ENCODE data around the gene PPP1R12C. TPM values are rescaled to one million over a fixed set of nuclear protein-coding genes. Genes with fewer than 3 reads are reported as not detected.
A peak's percentile ranks its signal among the peaks of the same experiment; 100 is the strongest.

Gene PPP1R12C
- total RNA-seq, 1 donor from 2014 or later, result 31.3 TPM

GRCh38 chr19:55146705-55147273, 29.4 kb upstream of the PPP1R12C start:
- peak; percentile 28 for DNase-seq (ENCODE audit: low spot score)

DNA sequence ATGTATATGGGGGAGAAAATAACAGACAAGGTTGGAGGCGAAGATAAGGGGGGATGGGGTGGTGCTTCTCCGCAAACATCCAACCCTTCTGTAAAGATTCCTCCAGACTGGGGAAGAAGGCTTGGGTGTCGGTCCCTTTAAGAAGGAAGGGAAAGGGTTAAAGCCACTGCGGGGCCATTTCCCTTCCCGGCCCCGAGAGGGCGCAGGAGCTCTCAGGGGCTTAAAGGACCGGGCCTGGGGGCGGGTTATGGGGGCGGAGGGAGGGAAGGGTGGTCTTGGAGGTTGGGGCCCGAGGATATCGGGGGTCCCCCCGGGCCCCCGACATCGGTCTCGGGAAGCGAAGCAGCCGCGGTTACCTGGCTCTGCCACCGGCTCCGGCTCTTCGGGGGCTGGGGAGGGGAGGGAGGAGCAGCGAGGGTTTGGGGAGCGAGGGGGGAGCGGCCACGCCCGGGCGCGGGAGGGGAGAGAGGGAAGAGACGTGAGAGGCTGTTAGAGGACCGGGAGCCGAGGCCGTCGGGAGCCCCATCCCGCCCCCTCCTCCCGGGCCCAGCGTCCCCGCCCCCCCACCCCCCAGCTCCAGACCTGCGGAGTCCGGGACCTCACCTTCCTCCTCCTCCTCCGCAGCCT, 28.8 kb upstream of the PPP1R12C start:
- no peak for DNase-seq (ENCODE audit: low spot score)

DNA sequence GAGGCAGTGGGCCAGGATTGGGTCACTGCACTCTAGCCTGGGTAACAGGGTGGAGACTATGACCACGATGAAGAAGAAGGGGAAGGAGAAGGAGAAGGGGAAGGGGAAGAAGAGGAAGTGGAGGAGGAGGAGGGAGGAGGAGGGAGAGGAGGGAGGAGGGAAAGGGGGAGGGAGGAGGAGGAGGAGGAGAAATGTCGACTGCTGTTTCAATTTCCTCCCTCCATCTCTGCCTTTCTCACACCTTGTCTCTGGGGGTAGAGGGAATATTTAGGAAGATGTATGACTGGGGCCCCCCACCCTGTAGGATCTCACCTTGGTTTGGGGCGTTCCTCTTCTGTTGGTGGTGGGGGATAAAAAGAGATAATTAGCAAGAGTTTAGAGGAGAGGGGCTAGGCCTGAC, 27.8 kb upstream of the PPP1R12C start:
- DNase-seq (ENCODE audit: low spot score), result no peak

GRCh38 chr19:55141696-55142095, 24.3 kb upstream of the PPP1R12C start:
- DNase-seq (ENCODE audit: low spot score), result no peak

DNA sequence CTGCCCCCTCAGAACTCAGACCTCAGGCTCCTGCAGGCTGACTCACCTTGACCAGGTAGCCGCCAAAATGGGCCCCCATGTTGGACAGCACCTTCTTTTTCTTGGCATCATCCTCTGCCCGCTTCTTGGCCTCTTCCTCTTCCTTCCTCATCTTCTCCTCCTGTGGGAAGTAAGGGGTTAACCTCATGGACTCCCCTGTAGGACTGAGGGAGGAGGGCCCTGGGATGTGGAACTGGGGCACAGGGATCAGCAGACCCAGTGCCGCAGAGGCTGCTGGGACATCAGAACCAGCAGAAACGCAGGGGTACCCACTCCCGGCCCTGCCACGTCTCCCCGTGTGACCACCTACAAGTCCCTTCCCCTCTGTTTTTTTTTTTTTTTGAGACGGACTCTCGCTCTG, 20.5 kb upstream of the PPP1R12C start:
- no peak for DNase-seq (ENCODE audit: low spot score)

- DNase-seq (ENCODE audit: low spot score), result no peak
These were observed 19.1 kb upstream of the PPP1R12C start for GRCh38 chr19:55136399-55137102.

DNA sequence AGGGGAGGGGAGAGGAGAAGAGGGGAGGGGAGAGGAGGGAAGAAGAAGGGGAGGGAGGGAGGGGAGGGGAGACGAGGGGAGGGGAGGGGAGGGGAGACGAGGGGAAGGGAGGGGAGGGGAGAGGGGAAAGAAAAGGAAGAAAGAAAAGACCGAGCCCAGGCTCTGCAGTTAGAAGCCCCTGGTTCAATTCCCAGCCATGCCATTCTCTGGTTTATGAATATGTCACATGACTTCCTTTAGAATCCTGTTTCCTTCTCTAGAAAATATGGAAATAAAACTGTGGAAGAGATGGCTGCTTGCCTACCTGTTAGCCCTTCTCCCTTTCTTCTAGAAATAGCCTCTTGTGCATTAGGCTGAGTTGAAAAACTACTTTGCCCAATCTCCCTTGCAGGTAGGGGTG, 17.3 kb upstream of the PPP1R12C start:
- no peak for DNase-seq (ENCODE audit: low spot score)

DNA sequence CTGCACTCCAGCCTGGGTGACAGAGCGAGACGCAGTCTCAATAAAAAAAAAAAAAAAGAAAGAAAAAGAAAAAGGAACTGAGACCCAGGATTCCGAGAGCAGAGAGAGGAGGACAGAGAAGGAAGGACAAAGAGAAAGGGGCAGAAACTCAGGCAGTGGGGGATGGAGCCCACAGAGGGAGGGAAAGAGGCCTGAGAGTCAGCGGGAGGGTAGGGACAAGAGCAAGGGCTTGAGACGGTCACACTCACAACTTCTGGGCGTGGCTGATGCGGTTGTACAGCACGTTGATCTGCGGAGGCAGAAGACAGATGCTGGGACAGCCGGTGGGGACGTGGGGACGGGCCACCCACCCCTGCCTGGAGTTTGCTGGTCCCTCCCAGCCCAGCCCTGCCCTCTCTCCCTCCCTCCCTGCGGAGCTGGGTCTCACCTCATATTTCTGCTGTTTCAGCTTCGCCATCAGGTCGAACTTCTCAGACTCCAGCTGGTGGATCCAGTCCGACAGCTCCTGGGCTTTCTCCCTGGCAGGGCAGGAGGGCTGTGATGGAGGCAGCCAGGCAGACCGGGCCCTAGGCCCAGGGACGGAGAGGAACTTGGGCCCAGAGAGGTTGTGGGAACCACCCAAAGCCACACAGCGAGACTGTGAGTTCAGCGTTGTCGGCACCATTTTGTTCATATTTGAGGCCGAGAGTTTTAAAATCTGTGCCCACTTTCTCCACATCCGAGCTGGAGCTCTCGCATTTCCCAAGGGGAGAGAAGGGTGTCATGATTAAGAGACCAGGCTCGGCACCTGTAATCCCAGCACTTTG, 16.4 kb upstream of the PPP1R12C start:
- no peak for DNase-seq (ENCODE audit: low spot score)

DNA sequence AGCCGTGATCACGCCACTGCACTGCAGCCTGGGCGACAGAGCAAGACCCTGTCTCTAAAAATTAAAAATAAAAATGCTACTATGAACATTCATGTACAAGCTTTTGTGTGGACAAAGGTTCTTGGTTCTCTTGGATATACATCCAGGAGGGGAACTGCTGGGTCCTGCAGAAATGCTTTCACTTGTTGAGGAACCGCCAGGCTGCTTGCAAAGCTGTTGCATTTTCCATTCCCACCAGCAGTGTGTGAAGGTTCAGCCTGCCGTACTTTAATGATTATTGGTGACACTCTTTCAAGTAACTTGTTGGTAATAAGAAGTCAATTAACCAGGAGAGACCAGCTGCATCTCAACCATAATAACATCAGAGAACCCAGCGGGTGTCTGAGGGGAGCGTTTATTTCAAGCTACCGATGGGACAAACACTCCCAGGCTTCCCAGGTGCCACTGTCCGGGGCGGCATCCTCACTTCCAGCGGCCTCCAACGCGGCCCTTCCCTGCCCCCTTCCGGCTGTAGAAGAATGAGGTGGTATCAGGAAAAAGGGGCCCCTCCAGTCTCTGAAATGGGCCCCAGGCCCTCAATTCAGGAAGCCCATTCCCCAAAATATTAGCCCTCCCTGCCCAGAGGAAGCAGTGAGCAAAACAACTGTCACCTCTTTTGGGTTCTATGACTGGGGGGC, 15.2 kb upstream of the PPP1R12C start:
- DNase-seq (ENCODE audit: low spot score), result no peak

DNA sequence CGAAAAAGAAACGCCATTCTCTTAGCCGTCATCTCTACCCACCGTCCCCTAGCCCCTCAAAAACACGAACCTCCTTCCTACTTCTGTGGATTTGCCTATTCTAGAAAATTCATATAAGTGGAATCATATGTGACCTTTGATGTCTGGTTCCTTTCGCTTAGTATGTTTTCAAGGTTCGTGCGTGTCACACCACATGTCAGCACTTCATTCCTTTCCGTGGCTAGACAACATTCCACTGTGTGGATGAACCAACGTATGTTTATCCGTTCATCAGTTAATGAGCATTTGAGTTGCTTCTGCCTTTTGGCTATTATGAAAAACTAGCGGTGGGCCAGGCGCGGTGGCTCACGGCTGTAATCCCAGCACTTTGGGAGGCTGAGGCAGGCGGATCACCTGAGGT, 14.0 kb upstream of the PPP1R12C start:
- no peak for DNase-seq (ENCODE audit: low spot score)

DNA sequence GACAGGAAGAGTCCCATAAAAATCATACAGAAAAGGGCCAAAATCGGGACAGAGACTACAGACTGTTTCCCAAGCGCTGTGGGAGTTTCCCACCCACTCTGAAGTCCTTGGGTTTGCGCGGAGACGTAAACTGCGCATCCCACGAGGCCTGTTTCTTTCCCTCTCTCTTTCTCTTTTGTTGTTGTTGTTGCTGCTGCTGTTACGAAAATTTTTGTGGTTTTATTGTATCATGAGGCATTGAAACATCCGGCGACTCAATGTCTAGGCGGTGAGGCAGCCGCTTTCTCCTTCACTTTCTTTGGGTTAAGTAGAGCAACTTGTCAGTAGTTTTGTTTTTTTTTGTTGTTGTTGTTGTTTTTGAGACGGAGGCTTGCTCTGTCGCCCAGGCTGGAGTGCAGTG, 1.6 kb upstream of the PPP1R12C start:
- DNase-seq (ENCODE audit: low spot score), result no peak

DNA sequence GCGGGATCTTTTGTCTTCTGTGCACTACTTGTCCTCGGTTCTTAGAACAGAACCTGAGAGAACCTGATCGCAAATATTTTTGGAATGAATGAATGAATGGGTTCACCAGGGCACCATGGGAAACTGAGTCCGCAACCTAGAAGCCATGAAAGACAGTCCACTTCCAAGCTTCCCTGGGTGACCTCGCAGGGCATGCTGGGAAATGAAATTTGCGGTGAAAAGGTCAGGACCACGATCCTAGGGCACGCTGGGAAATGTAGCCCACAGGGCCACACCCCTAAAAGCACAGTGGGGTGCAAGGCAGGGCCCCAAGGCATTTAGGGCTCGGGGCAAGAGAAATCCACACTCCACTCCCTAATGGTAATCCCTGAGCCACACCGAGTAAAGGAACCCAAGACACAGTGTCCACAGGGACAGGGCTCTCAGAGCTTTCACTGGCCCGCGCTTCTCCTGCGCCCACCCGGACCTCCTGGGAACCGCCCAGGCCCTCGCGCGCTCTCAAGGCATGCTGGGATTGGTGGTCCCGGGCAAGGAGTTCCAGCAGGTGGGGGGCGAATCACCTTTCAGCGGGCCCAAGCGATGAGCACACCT, 1.1 kb upstream of the PPP1R12C start:
- DNase-seq (ENCODE audit: low spot score), result peak; percentile 69

DNA sequence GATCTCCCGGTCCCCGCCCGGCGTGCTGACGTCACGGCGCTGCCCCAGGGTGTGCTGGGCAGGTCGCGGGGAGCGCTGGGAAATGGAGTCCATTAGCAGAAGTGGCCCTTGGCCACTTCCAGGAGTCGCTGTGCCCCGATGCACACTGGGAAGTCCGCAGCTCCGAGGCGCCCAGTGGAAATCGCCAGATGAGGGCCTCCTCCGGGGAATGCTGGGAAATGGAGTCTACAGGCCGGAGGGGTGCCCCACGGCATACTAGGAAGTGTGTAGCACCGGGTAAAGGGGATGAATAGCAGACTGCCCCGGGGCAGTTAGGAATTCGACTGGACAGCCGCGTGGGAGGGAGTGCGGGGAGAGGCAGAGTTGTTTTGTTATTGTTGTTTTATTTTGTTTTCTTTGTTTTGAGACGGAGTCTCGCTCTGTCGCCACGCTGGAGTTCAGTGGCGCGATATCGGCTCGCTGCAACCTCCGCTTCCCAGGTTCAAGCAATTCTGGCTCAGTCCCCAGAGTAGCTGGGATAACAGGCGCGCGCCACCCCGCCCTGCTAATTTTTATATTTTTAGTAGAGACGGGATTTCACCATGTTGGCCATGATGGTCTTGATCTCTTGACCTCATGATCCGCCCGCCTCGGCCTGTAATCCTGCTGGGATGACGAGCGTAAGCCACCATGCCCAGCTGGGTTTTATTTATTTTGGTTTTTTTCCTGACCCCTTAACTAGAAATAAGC, 390 bp upstream of the PPP1R12C start:
- DNase-seq (ENCODE audit: low spot score), result peak; percentile 100

GRCh38 chr19:55116232-55116858, 1.1 kb downstream of the PPP1R12C start:
- DNase-seq (ENCODE audit: low spot score), result peak; percentile 83

- no peak for DNase-seq (ENCODE audit: low spot score)
These were observed 1.9 kb downstream of the PPP1R12C start for GRCh38 chr19:55115446-55116065.

DNA sequence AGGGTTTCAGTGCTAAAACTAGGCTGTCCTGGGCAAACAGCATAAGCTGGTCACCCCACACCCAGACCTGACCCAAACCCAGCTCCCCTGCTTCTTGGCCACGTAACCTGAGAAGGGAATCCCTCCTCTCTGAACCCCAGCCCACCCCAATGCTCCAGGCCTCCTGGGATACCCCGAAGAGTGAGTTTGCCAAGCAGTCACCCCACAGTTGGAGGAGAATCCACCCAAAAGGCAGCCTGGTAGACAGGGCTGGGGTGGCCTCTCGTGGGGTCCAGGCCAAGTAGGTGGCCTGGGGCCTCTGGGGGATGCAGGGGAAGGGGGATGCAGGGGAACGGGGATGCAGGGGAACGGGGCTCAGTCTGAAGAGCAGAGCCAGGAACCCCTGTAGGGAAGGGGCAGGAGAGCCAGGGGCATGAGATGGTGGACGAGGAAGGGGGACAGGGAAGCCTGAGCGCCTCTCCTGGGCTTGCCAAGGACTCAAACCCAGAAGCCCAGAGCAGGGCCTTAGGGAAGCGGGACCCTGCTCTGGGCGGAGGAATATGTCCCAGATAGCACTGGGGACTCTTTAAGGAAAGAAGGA, 2.8 kb downstream of the PPP1R12C start:
- DNase-seq (ENCODE audit: low spot score), result no peak

- DNase-seq (ENCODE audit: low spot score), result peak; percentile 94
These were observed 3.8 kb downstream of the PPP1R12C start for GRCh38 chr19:55113570-55114039.

- DNase-seq (ENCODE audit: low spot score), result no peak
These were observed 4.5 kb downstream of the PPP1R12C start for GRCh38 chr19:55112777-55113569.
